Measurements from ENCODE around the gene EFCC1. TPM values are rescaled to one million over a fixed set of nuclear protein-coding genes. Genes with fewer than 3 reads are reported as not detected.

EFCC1 gene
- 1 to 10 TPM in 2 of 4 donors, under 1 TPM in 2; 0.76 to 2.5 (median 1.1) TPM for total RNA-seq

- peak within 1 kb of the TSS; percentile 46 for H3K4me3 ChIP-seq
- WGBS, result 0% methylated on average over 14 of the region's 74 CpGs
- DNase-seq (ENCODE audit: low spot score in 2 of 2), result peak; percentile 83 to 88
- no peak for TF ChIP-seq EP300 (IDR thresholded peaks at IDR 0.05)
- TF ChIP-seq POLR2A (IDR thresholded peaks at IDR 0.05), result no peak
- no peak for TF ChIP-seq POLR2AphosphoS5 (IDR thresholded peaks at IDR 0.05)
- TF ChIP-seq CTCF (IDR thresholded peaks at IDR 0.05), result no peak
- H3K27me3 ChIP-seq, result peaks cover 49% of the 10 kb centered on the region
- no peaks in the 10 kb centered on the region for H3K36me3 ChIP-seq
- no peaks in the 10 kb centered on the region for H3K9me3 ChIP-seq
- peaks cover 51% of the 10 kb centered on the region for H3K4me1 ChIP-seq
- H3K27ac ChIP-seq, result peak within 1 kb of the TSS; percentile 26
Measured at GRCh38 chr3:129001101-129001805, at the start of gene EFCC1. TSS of gene EFCC1 (plus strand) at chr3:129001304. CDS start at chr3:129001629, 325 bp downstream.

GRCh38 chr3:128956440-128956839 lies 44.7 kb upstream of the EFCC1 start:
- no peaks in the 10 kb centered on the region for H3K4me1 ChIP-seq
- TF ChIP-seq POLR2AphosphoS5 (IDR thresholded peaks at IDR 0.05) (no peak), POLR2A (IDR thresholded peaks at IDR 0.05) (no peak), EP300 (IDR thresholded peaks at IDR 0.05) (no peak)
- no peak overlapping the region for H3K4me3 ChIP-seq
- H3K27ac ChIP-seq, result no peak overlapping the region
- H3K36me3 ChIP-seq, result no peaks in the 10 kb centered on the region
- H3K27me3 ChIP-seq, result no peaks in the 10 kb centered on the region
- 88% methylated on average over 2 of the region's 2 CpGs for WGBS
- no peak for DNase-seq (ENCODE audit: low spot score in 2 of 2)
- no peaks in the 10 kb centered on the region for H3K9me3 ChIP-seq

GRCh38 chr3:128965280-128965679 lies 35.8 kb upstream of the EFCC1 start:
- Histone ChIP-seq H3K27me3 (no peaks in the 10 kb centered on the region), H3K36me3 (no peaks in the 10 kb centered on the region), H3K9me3 (no peaks in the 10 kb centered on the region), H3K4me3 (no peak overlapping the region), H3K27ac (no peak overlapping the region), H3K4me1 (peaks cover 6% of the 10 kb centered on the region)
- TF ChIP-seq CTCF (IDR thresholded peaks at IDR 0.05) (no peak), POLR2AphosphoS5 (IDR thresholded peaks at IDR 0.05) (no peak), POLR2A (IDR thresholded peaks at IDR 0.05) (no peak), EP300 (IDR thresholded peaks at IDR 0.05) (no peak)
- no peak for DNase-seq (ENCODE audit: low spot score in 2 of 2)
- WGBS, result 75% methylated on average over 9 of the region's 9 CpGs

- WGBS, result 68% methylated on average over 3 of the region's 3 CpGs
- DNase-seq (ENCODE audit: low spot score in 2 of 2), result no peak
- Histone ChIP-seq H3K4me3 (no peak overlapping the region), H3K4me1 (peaks cover 11% of the 10 kb centered on the region), H3K27me3 (no peaks in the 10 kb centered on the region), H3K9me3 (no peaks in the 10 kb centered on the region), H3K27ac (no peak overlapping the region), H3K36me3 (no peaks in the 10 kb centered on the region)
- TF ChIP-seq CTCF (IDR thresholded peaks at IDR 0.05) (no peak), POLR2AphosphoS5 (IDR thresholded peaks at IDR 0.05) (no peak), EP300 (IDR thresholded peaks at IDR 0.05) (no peak), POLR2A (IDR thresholded peaks at IDR 0.05) (no peak)
Measured at GRCh38 chr3:128965818-128966217, 35.3 kb upstream of the EFCC1 start.

GRCh38 chr3:128967748-128968355 lies 33.3 kb upstream of the EFCC1 start:
- H3K27ac ChIP-seq, result no peak overlapping the region

More at GRCh38 chr3:128967748-128968355, 33.3 kb upstream of the EFCC1 start:
- Histone ChIP-seq H3K4me1 (peaks cover 21% of the 10 kb centered on the region), H3K4me3 (no peak overlapping the region), H3K27me3 (no peaks in the 10 kb centered on the region), H3K9me3 (no peaks in the 10 kb centered on the region), H3K36me3 (no peaks in the 10 kb centered on the region)
- TF ChIP-seq POLR2A (IDR thresholded peaks at IDR 0.05) (no peak), CTCF (IDR thresholded peaks at IDR 0.05) (no peak), POLR2AphosphoS5 (IDR thresholded peaks at IDR 0.05) (no peak), EP300 (IDR thresholded peaks at IDR 0.05) (no peak)
- no peak for DNase-seq (ENCODE audit: low spot score in 2 of 2)
- 82% methylated on average over 6 of the region's 6 CpGs for WGBS
